GM13977 (cell line): Measurements from ENCODE around the gene LCE1F.

Source experiments
- DNase-seq: peaks from one replicate; pipeline ENCODE4 v3.0.0; 2012; ENCODE audit warnings: low spot score
- CTCF ChIP-seq: IDR thresholded peaks from 2 replicates; pipeline ENCODE4 v1.5.1; 2012; ENCODE audit warnings: mild to moderate bottlenecking, control low read depth; ENCODE audit not compliant: insufficient read depth; ENCODE audit errors: extremely low read depth, missing control alignments
- in situ Hi-C: fragments of 300-500 bp; cut with MboI; formaldehyde crosslinking; loops from one replicate; pipeline ENCODE4 v1.12.0; 2022; ENCODE audit warnings: low sequenced_read_pairs, low pct_unique_long_range_greater_than_20kb, mixed read lengths, inconsistent platforms; ENCODE audit not compliant: unreplicated experiment

The LCE1F gene

GRCh38 chr1:152795686-152796085, 20.7 kb downstream of the LCE1F start:
- in situ Hi-C loops: no loop called here
- no peak for TF ChIP-seq CTCF
- DNase-seq: no peak

GRCh38 chr1:152796421-152796820, 21.5 kb downstream of the LCE1F start, which contains the start of gene LCE1D:
TSS of gene LCE1D (plus strand) at chr1:152796721. CDS start at chr1:152797795, 1,074 bp downstream.
- in situ Hi-C loops: no loop called here
- no peak for TF ChIP-seq CTCF
- no peak for DNase-seq

- no peak for TF ChIP-seq CTCF
- in situ Hi-C loops: no loop called here
- DNase-seq: no peak
Measured at GRCh38 chr1:152801333-152801732, 26.4 kb downstream of the LCE1F start.

- in situ Hi-C loops: no loop called here
- no peak for DNase-seq
- TF ChIP-seq CTCF: no peak
Measured at GRCh38 chr1:152806576-152806975, 31.6 kb downstream of the LCE1F start, which contains the start of gene LCE1C. TSS of gene LCE1C (minus strand) at chr1:152806651. CDS start at chr1:152805478, 1,173 bp downstream.

GRCh38 chr1:152811050-152811449, 36.1 kb downstream of the LCE1F start:
- no peak for TF ChIP-seq CTCF
- in situ Hi-C loops: no loop called here
- no peak for DNase-seq

- in situ Hi-C loops: no loop called here
- TF ChIP-seq CTCF: no peak
- DNase-seq: no peak
Measured at GRCh38 chr1:152811671-152812070, 36.7 kb downstream of the LCE1F start, which contains the start of gene LCE1B. TSS of gene LCE1B (plus strand) at chr1:152811971. CDS start at chr1:152812447, 476 bp downstream.

GRCh38 chr1:152817309-152817708, 42.4 kb downstream of the LCE1F start:
- TF ChIP-seq CTCF: no peak
- in situ Hi-C loops: no loop called here
- DNase-seq: no peak
